GF-D8 (cell line): Measurements from ENCODE around the gene RTF1.
"Not testable (repeated sequence)": the region's sequence is repeated elsewhere in the genome, so short reads cannot be mapped to it uniquely, and the experiment has no call there.

Experiments
- DNase-seq: peaks from one replicate; lab custom pipeline; 2025; lab: John Stamatoyannopoulos, UW

The RTF1 gene

GRCh38 chr15:41416742-41417417, at the start of gene RTF1:
Gene RTF1, plus strand, starts transcription at chr15:41417095. Its CDS starts 21 bp downstream, at chr15:41417116.
- DNase-seq, result peak; percentile 7

GRCh38 chr15:41367418-41367817, 49.5 kb upstream of the RTF1 start:
- DNase-seq, result no peak

- DNase-seq, result no peak
Observed at GRCh38 chr15:41377978-41378377, 38.9 kb upstream of the RTF1 start.

- not testable (repeated sequence) for DNase-seq
Observed at GRCh38 chr15:41383974-41384749, 32.7 kb upstream of the RTF1 start.

- no peak for DNase-seq
Observed at GRCh38 chr15:41387646-41388045, 29.2 kb upstream of the RTF1 start.

- no peak for DNase-seq
Observed at GRCh38 chr15:41392659-41393058, 24.2 kb upstream of the RTF1 start.

GRCh38 chr15:41394924-41395323, 22.0 kb upstream of the RTF1 start:
- DNase-seq, result no peak

- no peak for DNase-seq
Observed at GRCh38 chr15:41396111-41396510, 20.8 kb upstream of the RTF1 start.

GRCh38 chr15:41401904-41402267, 15.0 kb upstream of the RTF1 start:
- DNase-seq, result no peak

GRCh38 chr15:41407341-41407740, 9.6 kb upstream of the RTF1 start:
- peak; percentile 5 for DNase-seq

GRCh38 chr15:41408234-41408641, 8.7 kb upstream of the RTF1 start:
- peak; percentile 1 for DNase-seq

- no peak for DNase-seq
Observed at GRCh38 chr15:41411031-41411430, 5.9 kb upstream of the RTF1 start.

- DNase-seq, result no peak
Observed at GRCh38 chr15:41411441-41411840, 5.5 kb upstream of the RTF1 start.

- DNase-seq, result no peak
Observed at GRCh38 chr15:41416128-41416741, 660 bp upstream of the RTF1 start.

- DNase-seq, result no peak
Observed at GRCh38 chr15:41417418-41418195, 712 bp downstream of the RTF1 start.

- no peak for DNase-seq
Observed at GRCh38 chr15:41423979-41424659, 7.2 kb downstream of the RTF1 start.

GRCh38 chr15:41424809-41425208, 7.9 kb downstream of the RTF1 start:
- no peak for DNase-seq

GRCh38 chr15:41425907-41426306, 9.0 kb downstream of the RTF1 start:
- not testable (repeated sequence) for DNase-seq

GRCh38 chr15:41429003-41429890, 12.4 kb downstream of the RTF1 start:
- DNase-seq, result no peak

- DNase-seq, result no peak
Observed at GRCh38 chr15:41435037-41435786, 18.3 kb downstream of the RTF1 start.
